ENCODE data around the gene SLC6A5.
"Not testable (repeated sequence)": the region's sequence is repeated elsewhere in the genome, so short reads cannot be mapped to it uniquely, and the experiment has no call there.

SLC6A5 gene

GRCh38 chr11:20599221-20600019 lies at the start of gene SLC6A5:
SLC6A5 (plus strand) TSS chr11:20599608; CDS start chr11:20599673, 65 bp downstream.
- Histone ChIP-seq H3K9me3 (ENCODE audit: insufficient read depth, low read depth, low read length) (peaks cover 5% of the 10 kb centered on the region; the same call in 1 of the 2 replicates), H3K4me3 (ENCODE audit: low read length) (0 out of 2 replicates have a peak within 1 kb of the TSS, but pooled peaks have one; percentile 61), H3K27ac (ENCODE audit: low read length) (no peak within 1 kb of the TSS), H3K9ac (ENCODE audit: low read depth, low read length) (no peak within 1 kb of the TSS), H3K4me1 (ENCODE audit: insufficient read depth, low read length) (peaks cover 6% of the 10 kb centered on the region; the same call in 1 of the 2 replicates), H3K27me3 (ENCODE audit: insufficient read depth, low read length) (peaks cover 100% of the 10 kb centered on the region), H3K36me3 (ENCODE audit: insufficient read depth, low read depth, low read length) (no peaks in the 10 kb centered on the region)

DNA sequence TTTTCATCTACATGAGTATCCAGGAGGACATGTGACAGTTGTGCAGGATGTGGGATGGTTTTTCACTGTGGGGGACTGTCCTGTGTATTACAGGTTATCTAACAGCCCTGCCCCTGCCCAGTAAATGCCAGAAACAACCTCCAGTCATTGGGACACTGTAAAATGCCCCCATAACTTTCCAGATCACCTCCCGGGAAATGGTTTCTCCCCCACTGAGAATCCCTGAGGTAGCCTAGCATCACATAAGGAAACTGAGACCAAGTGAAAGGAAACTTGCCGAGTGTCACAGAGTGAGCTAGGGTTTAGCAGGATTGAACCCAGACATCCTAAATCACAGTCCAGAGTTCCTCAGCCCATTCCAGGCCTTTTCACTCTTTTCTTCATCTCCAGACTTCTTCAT lies 48.3 kb upstream of the SLC6A5 start:
- H3K9me3 ChIP-seq (ENCODE audit: insufficient read depth, low read depth, low read length): peaks cover 8% of the 10 kb centered on the region
- no peak overlapping the region for H3K9ac ChIP-seq (ENCODE audit: low read depth, low read length)
- no peaks in the 10 kb centered on the region for H3K27me3 ChIP-seq (ENCODE audit: insufficient read depth, low read length)
- no peaks in the 10 kb centered on the region for H3K4me1 ChIP-seq (ENCODE audit: insufficient read depth, low read length)
- no peak overlapping the region for H3K27ac ChIP-seq (ENCODE audit: low read length)
- H3K4me3 ChIP-seq (ENCODE audit: low read length): no peak overlapping the region
- H3K36me3 ChIP-seq (ENCODE audit: insufficient read depth, low read depth, low read length): no peaks in the 10 kb centered on the region

GRCh38 chr11:20555783-20556182 lies 43.6 kb upstream of the SLC6A5 start:
- no peak overlapping the region for H3K9ac ChIP-seq (ENCODE audit: low read depth, low read length)
- no peaks in the 10 kb centered on the region for H3K36me3 ChIP-seq (ENCODE audit: insufficient read depth, low read depth, low read length)
- no peaks in the 10 kb centered on the region for H3K4me1 ChIP-seq (ENCODE audit: insufficient read depth, low read length)
- no peak overlapping the region for H3K4me3 ChIP-seq (ENCODE audit: low read length)
- no peaks in the 10 kb centered on the region for H3K27me3 ChIP-seq (ENCODE audit: insufficient read depth, low read length)
- H3K27ac ChIP-seq (ENCODE audit: low read length): no peak overlapping the region
- H3K9me3 ChIP-seq (ENCODE audit: insufficient read depth, low read depth, low read length): peaks cover 8% of the 10 kb centered on the region

DNA sequence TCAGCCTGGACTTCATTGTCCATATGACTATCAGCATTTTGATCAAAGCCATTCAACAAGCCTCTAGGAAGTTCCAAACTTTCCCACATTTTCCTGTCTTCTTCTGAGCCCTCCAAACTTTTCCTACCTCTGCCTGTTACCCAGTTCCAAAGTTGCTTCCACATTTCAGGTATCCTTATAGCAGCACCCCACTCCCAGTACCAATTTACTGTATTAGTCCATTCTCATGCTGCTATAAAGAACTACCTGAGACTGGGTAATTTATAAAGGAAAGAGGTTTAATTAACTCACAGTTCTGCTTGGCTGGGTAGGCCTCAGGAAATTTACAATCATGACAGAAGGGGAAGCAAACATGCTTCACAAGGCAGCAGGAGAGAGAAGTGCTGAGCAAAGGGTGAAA lies 43.0 kb upstream of the SLC6A5 start:
- not testable (repeated sequence) for H3K9me3 ChIP-seq (ENCODE audit: insufficient read depth, low read depth, low read length); H3K36me3 ChIP-seq (ENCODE audit: insufficient read depth, low read depth, low read length); H3K27ac ChIP-seq (ENCODE audit: low read length); H3K9ac ChIP-seq (ENCODE audit: low read depth, low read length); H3K4me1 ChIP-seq (ENCODE audit: insufficient read depth, low read length); H3K27me3 ChIP-seq (ENCODE audit: insufficient read depth, low read length); H3K4me3 ChIP-seq (ENCODE audit: low read length)

- H3K9me3 ChIP-seq (ENCODE audit: insufficient read depth, low read depth, low read length): peaks cover 8% of the 10 kb centered on the region
- H3K4me1 ChIP-seq (ENCODE audit: insufficient read depth, low read length): no peaks in the 10 kb centered on the region
- H3K9ac ChIP-seq (ENCODE audit: low read depth, low read length): no peak overlapping the region
- no peaks in the 10 kb centered on the region for H3K27me3 ChIP-seq (ENCODE audit: insufficient read depth, low read length)
- H3K4me3 ChIP-seq (ENCODE audit: low read length): no peak overlapping the region
- no peaks in the 10 kb centered on the region for H3K36me3 ChIP-seq (ENCODE audit: insufficient read depth, low read depth, low read length)
- H3K27ac ChIP-seq (ENCODE audit: low read length): no peak overlapping the region
Observed at GRCh38 chr11:20558741-20559140, 40.7 kb upstream of the SLC6A5 start.

- no peak overlapping the region for H3K4me3 ChIP-seq (ENCODE audit: low read length)
- peaks cover 8% of the 10 kb centered on the region for H3K9me3 ChIP-seq (ENCODE audit: insufficient read depth, low read depth, low read length)
- no peak overlapping the region for H3K27ac ChIP-seq (ENCODE audit: low read length)
- H3K27me3 ChIP-seq (ENCODE audit: insufficient read depth, low read length): no peaks in the 10 kb centered on the region
- H3K36me3 ChIP-seq (ENCODE audit: insufficient read depth, low read depth, low read length): no peaks in the 10 kb centered on the region
- H3K9ac ChIP-seq (ENCODE audit: low read depth, low read length): no peak overlapping the region
- H3K4me1 ChIP-seq (ENCODE audit: insufficient read depth, low read length): no peaks in the 10 kb centered on the region
Observed at GRCh38 chr11:20559523-20560300, 39.7 kb upstream of the SLC6A5 start.

- H3K4me1 ChIP-seq (ENCODE audit: insufficient read depth, low read length): no peaks in the 10 kb centered on the region
- H3K36me3 ChIP-seq (ENCODE audit: insufficient read depth, low read depth, low read length): no peaks in the 10 kb centered on the region
- no peak overlapping the region for H3K4me3 ChIP-seq (ENCODE audit: low read length)
- H3K27ac ChIP-seq (ENCODE audit: low read length): no peak overlapping the region
- no peak overlapping the region for H3K9ac ChIP-seq (ENCODE audit: low read depth, low read length)
- no peaks in the 10 kb centered on the region for H3K27me3 ChIP-seq (ENCODE audit: insufficient read depth, low read length)
- no peaks in the 10 kb centered on the region for H3K9me3 ChIP-seq (ENCODE audit: insufficient read depth, low read depth, low read length)
Observed at GRCh38 chr11:20561915-20562314, 37.5 kb upstream of the SLC6A5 start.

DNA sequence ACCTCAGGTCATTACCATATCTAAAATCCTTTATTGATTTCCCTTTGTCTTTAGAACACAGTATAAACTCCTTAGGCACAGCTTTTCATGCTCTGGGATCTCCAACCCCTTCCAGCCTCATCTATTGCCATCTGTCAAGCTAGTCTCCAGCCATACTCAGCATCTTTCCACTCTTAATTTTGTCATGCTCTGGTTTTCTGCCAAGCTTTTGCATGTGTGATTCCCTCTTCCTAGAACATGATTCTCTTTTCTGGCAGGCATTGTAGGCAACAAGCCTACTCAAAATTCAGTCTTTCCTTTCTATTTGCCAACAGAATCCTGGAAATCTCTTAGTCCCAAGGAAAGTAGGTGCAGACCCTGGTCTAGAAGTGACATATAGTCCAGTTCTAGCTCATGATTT lies 35.5 kb upstream of the SLC6A5 start:
- Histone ChIP-seq H3K27me3 (ENCODE audit: insufficient read depth, low read length) (no peaks in the 10 kb centered on the region), H3K36me3 (ENCODE audit: insufficient read depth, low read depth, low read length) (no peaks in the 10 kb centered on the region), H3K4me3 (ENCODE audit: low read length) (no peak overlapping the region), H3K9ac (ENCODE audit: low read depth, low read length) (no peak overlapping the region), H3K9me3 (ENCODE audit: insufficient read depth, low read depth, low read length) (no peaks in the 10 kb centered on the region), H3K4me1 (ENCODE audit: insufficient read depth, low read length) (no peaks in the 10 kb centered on the region), H3K27ac (ENCODE audit: low read length) (no peak overlapping the region)

DNA sequence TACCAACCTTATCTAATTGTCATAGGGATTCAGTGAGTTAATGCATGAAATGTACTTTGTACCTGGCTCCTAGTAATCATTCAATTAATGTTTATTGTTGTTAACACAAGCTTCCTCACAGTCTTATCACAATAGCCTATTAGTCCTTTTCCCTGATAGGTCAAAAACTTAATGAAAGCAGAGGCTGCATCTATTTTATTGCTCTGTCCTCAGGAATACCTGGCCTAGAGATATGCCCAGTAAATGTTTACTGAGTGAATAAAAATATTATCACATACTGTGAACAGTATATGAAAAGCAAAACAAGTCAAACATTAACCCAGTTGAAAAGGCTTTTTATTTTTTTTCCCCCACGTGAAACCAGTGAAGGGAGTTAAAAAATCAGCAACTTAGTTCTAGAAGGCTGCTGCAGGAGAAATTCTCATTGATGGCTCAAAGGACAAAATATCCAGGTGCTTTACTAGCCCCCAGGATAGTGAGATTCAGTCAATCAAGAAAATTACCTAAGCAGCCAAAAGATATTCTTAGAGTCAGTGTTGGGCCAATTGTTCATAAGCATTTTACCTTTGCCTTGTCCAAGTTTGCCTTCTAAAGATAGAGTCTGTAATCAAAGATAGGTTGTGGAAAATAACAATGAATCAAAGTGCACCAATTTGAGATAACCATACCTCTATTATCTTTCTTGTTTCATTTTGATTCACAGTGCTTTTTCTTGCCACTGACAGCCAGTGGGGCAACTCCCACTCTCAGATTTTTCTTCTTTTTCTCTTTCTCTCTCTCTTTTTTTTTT lies 34.4 kb upstream of the SLC6A5 start:
- H3K4me1 ChIP-seq (ENCODE audit: insufficient read depth, low read length): no peaks in the 10 kb centered on the region
- no peaks in the 10 kb centered on the region for H3K27me3 ChIP-seq (ENCODE audit: insufficient read depth, low read length)
- no peak overlapping the region for H3K4me3 ChIP-seq (ENCODE audit: low read length)
- no peak overlapping the region for H3K9ac ChIP-seq (ENCODE audit: low read depth, low read length)
- no peaks in the 10 kb centered on the region for H3K9me3 ChIP-seq (ENCODE audit: insufficient read depth, low read depth, low read length)
- no peaks in the 10 kb centered on the region for H3K36me3 ChIP-seq (ENCODE audit: insufficient read depth, low read depth, low read length)
- H3K27ac ChIP-seq (ENCODE audit: low read length): no peak overlapping the region

DNA sequence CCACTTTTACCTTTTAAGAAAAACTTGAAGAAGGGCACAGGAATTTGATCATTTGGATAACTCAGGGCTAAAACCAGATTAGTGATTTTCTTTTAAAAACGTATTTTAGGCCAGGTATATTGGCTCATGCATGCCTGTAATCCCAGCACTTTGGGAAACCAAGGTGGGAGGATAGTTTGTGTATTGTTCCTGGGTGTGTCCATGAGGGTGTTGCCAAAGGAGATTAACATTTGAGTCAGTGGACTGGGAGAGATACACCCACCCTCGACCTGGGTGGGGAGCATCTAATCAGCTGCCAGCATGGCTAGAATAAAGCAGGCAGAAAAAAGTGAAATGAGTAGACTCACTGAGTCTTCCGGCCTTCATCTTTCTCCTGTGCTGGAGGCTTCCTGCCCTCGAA lies 33.3 kb upstream of the SLC6A5 start:
- H3K4me3 ChIP-seq (ENCODE audit: low read length); H3K4me1 ChIP-seq (ENCODE audit: insufficient read depth, low read length); H3K9ac ChIP-seq (ENCODE audit: low read depth, low read length); H3K27me3 ChIP-seq (ENCODE audit: insufficient read depth, low read length); H3K9me3 ChIP-seq (ENCODE audit: insufficient read depth, low read depth, low read length); H3K27ac ChIP-seq (ENCODE audit: low read length); H3K36me3 ChIP-seq (ENCODE audit: insufficient read depth, low read depth, low read length): not testable (repeated sequence)

DNA sequence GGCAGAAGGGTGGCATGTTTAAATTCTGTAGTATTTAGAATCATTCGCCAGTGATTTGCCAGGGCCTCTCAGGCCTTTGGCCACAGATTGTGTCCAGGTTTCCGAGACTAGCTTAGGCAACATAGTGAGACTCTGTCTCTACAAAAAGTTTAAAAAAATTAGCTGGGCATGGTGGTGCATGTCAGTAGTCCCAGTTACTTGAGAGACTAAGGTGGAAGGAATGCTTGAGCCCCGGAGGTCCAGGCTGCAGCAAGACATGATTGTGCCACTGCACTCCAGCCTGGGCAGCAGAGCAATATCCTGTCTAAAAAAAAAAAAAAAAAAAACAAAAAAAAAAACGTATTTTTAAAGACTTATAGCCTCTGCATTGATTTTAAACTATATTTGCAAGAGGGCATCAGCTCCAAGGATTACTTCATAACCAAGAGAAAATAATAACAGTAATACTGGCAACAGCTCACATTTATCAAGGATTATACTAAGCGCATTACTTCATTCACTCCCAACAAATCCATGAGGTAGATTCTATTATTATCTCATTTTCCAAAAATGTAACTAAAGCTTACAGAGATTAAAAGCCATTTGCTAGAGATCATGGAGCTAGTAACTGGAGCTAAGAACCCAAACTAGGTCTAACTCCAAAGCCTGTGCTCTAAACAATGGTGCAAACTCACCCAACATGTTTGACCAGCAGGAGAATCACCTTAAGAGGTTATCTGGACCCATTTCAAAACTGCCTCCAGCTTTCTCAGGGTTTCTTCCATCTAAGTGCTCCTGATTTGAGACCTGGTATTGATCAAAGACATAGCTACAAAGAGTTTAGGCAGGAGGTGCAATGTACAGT lies 32.6 kb upstream of the SLC6A5 start:
- H3K27ac ChIP-seq (ENCODE audit: low read length): no peak overlapping the region
- no peak overlapping the region for H3K9ac ChIP-seq (ENCODE audit: low read depth, low read length)
- no peak overlapping the region for H3K4me3 ChIP-seq (ENCODE audit: low read length)
- H3K27me3 ChIP-seq (ENCODE audit: insufficient read depth, low read length): no peaks in the 10 kb centered on the region
- no peaks in the 10 kb centered on the region for H3K36me3 ChIP-seq (ENCODE audit: insufficient read depth, low read depth, low read length)
- no peaks in the 10 kb centered on the region for H3K4me1 ChIP-seq (ENCODE audit: insufficient read depth, low read length)
- no peaks in the 10 kb centered on the region for H3K9me3 ChIP-seq (ENCODE audit: insufficient read depth, low read depth, low read length)
